ENCODE measurements around the gene KIF6.

DNA sequence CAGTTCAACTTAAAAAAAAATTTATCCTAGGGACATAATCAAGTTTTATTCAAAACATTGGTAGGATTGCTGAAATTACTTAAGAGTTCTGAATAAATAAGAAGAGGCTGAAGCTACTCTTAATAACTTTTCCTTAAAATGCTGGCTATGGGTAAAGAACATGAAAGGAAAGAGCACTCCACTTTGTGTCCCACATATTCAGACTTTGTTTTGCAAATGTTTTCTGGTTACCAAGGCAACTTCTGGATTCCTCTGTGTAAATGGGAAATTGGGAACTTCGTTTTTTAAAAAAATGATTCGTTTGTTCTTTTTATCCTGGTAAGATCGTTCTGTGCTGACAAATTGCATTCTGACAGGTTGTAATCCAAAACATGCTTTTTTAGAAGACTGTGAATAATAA is 115.0 kb downstream of the KIF6 start:
- TF ChIP-seq, protein P1, sequence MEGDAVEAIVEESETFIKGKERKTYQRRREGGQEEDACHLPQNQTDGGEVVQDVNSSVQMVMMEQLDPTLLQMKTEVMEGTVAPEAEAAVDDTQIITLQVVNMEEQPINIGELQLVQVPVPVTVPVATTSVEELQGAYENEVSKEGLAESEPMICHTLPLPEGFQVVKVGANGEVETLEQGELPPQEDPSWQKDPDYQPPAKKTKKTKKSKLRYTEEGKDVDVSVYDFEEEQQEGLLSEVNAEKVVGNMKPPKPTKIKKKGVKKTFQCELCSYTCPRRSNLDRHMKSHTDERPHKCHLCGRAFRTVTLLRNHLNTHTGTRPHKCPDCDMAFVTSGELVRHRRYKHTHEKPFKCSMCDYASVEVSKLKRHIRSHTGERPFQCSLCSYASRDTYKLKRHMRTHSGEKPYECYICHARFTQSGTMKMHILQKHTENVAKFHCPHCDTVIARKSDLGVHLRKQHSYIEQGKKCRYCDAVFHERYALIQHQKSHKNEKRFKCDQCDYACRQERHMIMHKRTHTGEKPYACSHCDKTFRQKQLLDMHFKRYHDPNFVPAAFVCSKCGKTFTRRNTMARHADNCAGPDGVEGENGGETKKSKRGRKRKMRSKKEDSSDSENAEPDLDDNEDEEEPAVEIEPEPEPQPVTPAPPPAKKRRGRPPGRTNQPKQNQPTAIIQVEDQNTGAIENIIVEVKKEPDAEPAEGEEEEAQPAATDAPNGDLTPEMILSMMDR (IDR thresholded peaks at IDR 0.05; ENCODE audit: insufficient read depth, low read depth, low read length), result no peak
- no peak for TF ChIP-seq EZH2 (IDR thresholded peaks at IDR 0.05; ENCODE audit: insufficient read depth, low read length)
